PC-3 (cell line): ENCODE measurements around the gene ICAM1. TPM values are rescaled to one million over a fixed set of nuclear protein-coding genes. Genes with fewer than 3 reads are reported as not detected.

Experiments
- ATAC-seq: fragments of 200-7000 bp; cut with Tn5 transposase; 2 replicates; pipeline ENCODE4 v1.9.1; 2020; ENCODE audit warnings: mild to moderate bottlenecking, moderate library complexity
- BruUV-seq: library from RNA; stranded (reverse); fragments of 400-500 nt; replicated peaks from 2 replicates; lab custom pipeline; 2021; lab: Mats Ljungman, UMichigan
- CTCF ChIA-PET: fragments of 300-600 bp; sonication (Branson Sonifier 250); formaldehyde crosslinking; loops from one replicate; lab custom pipeline; 2022; ENCODE audit warnings: antibody characterized with exemption; lab: Charles Lee
- POLR2A ChIA-PET: fragments of 300-600 bp; sonication (Branson Sonifier 250); formaldehyde crosslinking; loops from one replicate; lab custom pipeline; 2022; ENCODE audit warnings: antibody characterized with exemption; ENCODE audit not compliant: unreplicated experiment; lab: Charles Lee
- DNase-seq: peaks from one replicate; pipeline ENCODE4 v3.0.0-alpha.2; 2015
- H2AFZ ChIP-seq: fragments of 300-600 bp; sonication (generic); 2 replicates; pipeline ENCODE4 v1.6.0; 2016; ENCODE audit warnings: antibody characterized with exemption, low read length
- H3F3A ChIP-seq: fragments of 300-600 bp; sonication (generic); one replicate; pipeline ENCODE4 v1.6.0; 2017; ENCODE audit warnings: antibody characterized with exemption, low read length, control low read depth, mild to moderate bottlenecking; ENCODE audit not compliant: unreplicated experiment
- H3K27ac ChIP-seq: fragments of 300-600 bp; sonication (generic); 2 replicates; pipeline ENCODE4 v1.5.1; 2016; ENCODE audit warnings: mild to moderate bottlenecking, low read length
- H3K27me3 ChIP-seq: fragments of 300-600 bp; sonication (generic); 2 replicates; pipeline ENCODE4 v1.6.1; 2016; ENCODE audit warnings: low read length, mixed read lengths
- H3K36me3 ChIP-seq: fragments of 300-600 bp; sonication (generic); 2 replicates; pipeline ENCODE4 v1.6.1; 2016; ENCODE audit warnings: low read depth, mixed run types, low read length, mixed read lengths
- H3K4me1 ChIP-seq: fragments of 300-600 bp; sonication (generic); 2 replicates; pipeline ENCODE4 v1.5.1; 2016; ENCODE audit warnings: low read length; ENCODE audit not compliant: insufficient read depth
- H3K4me2 ChIP-seq: fragments of 300-600 bp; sonication (generic); 2 replicates; pipeline ENCODE4 v1.6.0; 2016; ENCODE audit warnings: low read length
- H3K4me3 ChIP-seq: fragments of 300-600 bp; sonication (generic); 2 replicates; pipeline ENCODE4 v1.5.1; 2016; ENCODE audit warnings: mild to moderate bottlenecking, low read length, mixed read lengths
- H3K79me2 ChIP-seq: fragments of 300-600 bp; sonication (generic); 2 replicates; pipeline ENCODE4 v1.6.1; 2017; ENCODE audit warnings: low read length, mixed read lengths
- H3K9ac ChIP-seq: fragments of 300-600 bp; sonication (generic); 2 replicates; pipeline ENCODE4 v1.6.0; 2016; ENCODE audit warnings: mild to moderate bottlenecking, low read length
- H3K9me2 ChIP-seq: fragments of 300-600 bp; sonication (generic); replicated peaks from 2 replicates; pipeline ENCODE4 v1.6.1; 2016; ENCODE audit warnings: mixed run types, low read length, mixed read lengths
- H3K9me3 ChIP-seq: fragments of 300-600 bp; sonication (generic); 2 replicates; pipeline ENCODE4 v1.6.1; 2016; ENCODE audit warnings: low read length, mixed read lengths
- H4K20me1 ChIP-seq: fragments of 300-600 bp; sonication (generic); 2 replicates; pipeline ENCODE4 v1.6.1; 2016; ENCODE audit warnings: low read length, mixed read lengths
- EZH2 ChIP-seq: fragments of 300-600 bp; sonication (generic); IDR thresholded peaks from one replicate; pipeline ENCODE4 v1.6.1; 2017; ENCODE audit warnings: antibody characterized with exemption, mild to moderate bottlenecking, low read length; ENCODE audit not compliant: unreplicated experiment
- EZH2phosphoT487 ChIP-seq: fragments of 300-600 bp; sonication (generic); IDR thresholded peaks from 2 replicates; pipeline ENCODE4 v1.6.1; 2018; ENCODE audit warnings: mild to moderate bottlenecking, antibody characterized with exemption, low read length, borderline replicate concordance
- intact Hi-C: fragments of 100-400 bp; cut with micrococcal nuclease; formaldehyde crosslinking; loops from 2 replicates; pipeline ENCODE4 v1.9.0; 2023
- total RNA-seq: library from RNA; depleted of rRNA; stranded (reverse); fragments of >200 nt; gene quantifications from 2 replicates; pipeline ENCODE4 v1.2.3, GENCODE V29; 2014
- TF ChIP-seq, protein P1 (sequence below): fragments of 300-600 bp; sonication (generic); conservative IDR thresholded peaks from 2 replicates; pipeline ENCODE4 v1.5.1; 2017; ENCODE audit warnings: antibody characterized with exemption, low read depth, mild to moderate bottlenecking, low read length

Gene ICAM1
- total RNA-seq, 1 experiment from 2014 or later = 15.3 TPM

DNA sequence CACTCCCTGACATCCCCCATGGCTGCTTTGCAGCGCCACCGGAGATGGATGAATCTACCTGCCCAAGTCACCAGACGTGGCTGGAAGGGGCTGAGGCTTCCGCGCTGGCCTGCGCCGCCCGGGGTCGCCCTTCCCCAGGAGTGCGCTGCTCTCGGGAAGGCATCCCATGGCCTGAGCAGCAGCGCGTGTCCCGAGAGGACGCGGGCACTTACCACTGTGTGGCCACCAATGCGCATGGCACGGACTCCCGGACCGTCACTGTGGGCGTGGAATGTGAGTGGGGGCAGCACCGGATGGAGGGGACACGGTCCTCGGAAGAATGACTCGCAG is 23.4 kb downstream of the ICAM1 start:
- intact Hi-C loops = no loop called here
- H3K79me2 ChIP-seq = no peaks in the 10 kb centered on the region

GRCh38 chr19:10295305-10295846 is 24.5 kb downstream of the ICAM1 start:
- Histone ChIP-seq H3K4me1 (peaks cover 15% of the 10 kb centered on the region), H3K27me3 (peaks cover 16% of the 10 kb centered on the region; the same call in 1 of the 2 replicates), H3F3A (no peaks in the 10 kb centered on the region), H3K4me2 (peak overlapping the region; percentile 8; the same call in 1 of the 2 replicates), H3K9me2 (no peaks in the 10 kb centered on the region), H3K9me3 (no peaks in the 10 kb centered on the region), H3K9ac (no peak overlapping the region), H3K36me3 (no peaks in the 10 kb centered on the region), H3K27ac (no peak overlapping the region), H3K4me3 (no peak overlapping the region), H4K20me1 (no peaks in the 10 kb centered on the region), H2AFZ (no peak overlapping the region), H3K79me2 (no peaks in the 10 kb centered on the region)
- ChIA-PET POLR2A (no interaction called here), CTCF (no interaction called here)
- ATAC-seq (no peak), DNase-seq (no peak)
- intact Hi-C loops = no loop called here
- TF ChIP-seq, protein P1, sequence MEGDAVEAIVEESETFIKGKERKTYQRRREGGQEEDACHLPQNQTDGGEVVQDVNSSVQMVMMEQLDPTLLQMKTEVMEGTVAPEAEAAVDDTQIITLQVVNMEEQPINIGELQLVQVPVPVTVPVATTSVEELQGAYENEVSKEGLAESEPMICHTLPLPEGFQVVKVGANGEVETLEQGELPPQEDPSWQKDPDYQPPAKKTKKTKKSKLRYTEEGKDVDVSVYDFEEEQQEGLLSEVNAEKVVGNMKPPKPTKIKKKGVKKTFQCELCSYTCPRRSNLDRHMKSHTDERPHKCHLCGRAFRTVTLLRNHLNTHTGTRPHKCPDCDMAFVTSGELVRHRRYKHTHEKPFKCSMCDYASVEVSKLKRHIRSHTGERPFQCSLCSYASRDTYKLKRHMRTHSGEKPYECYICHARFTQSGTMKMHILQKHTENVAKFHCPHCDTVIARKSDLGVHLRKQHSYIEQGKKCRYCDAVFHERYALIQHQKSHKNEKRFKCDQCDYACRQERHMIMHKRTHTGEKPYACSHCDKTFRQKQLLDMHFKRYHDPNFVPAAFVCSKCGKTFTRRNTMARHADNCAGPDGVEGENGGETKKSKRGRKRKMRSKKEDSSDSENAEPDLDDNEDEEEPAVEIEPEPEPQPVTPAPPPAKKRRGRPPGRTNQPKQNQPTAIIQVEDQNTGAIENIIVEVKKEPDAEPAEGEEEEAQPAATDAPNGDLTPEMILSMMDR = 0 out of 2 replicates have a peak, but pooled peaks have one; percentile 16
- TF ChIP-seq EZH2phosphoT487 (no peak), EZH2 (no peak)
- no TSS peak for BruUV-seq

More for the DNA sequence above, 23.4 kb downstream of the ICAM1 start:
- no peak for DNase-seq
- Histone ChIP-seq H3K27me3 (peaks cover 19% of the 10 kb centered on the region; the same call in 1 of the 2 replicates), H2AFZ (no peak overlapping the region), H4K20me1 (no peaks in the 10 kb centered on the region), H3K9me3 (no peaks in the 10 kb centered on the region), H3K4me3 (no peak overlapping the region), H3K27ac (no peak overlapping the region), H3K4me2 (no peak overlapping the region), H3F3A (no peaks in the 10 kb centered on the region), H3K9me2 (no peaks in the 10 kb centered on the region), H3K4me1 (peaks cover 22% of the 10 kb centered on the region), H3K9ac (no peak overlapping the region), H3K36me3 (no peaks in the 10 kb centered on the region)
- ATAC-seq = no peak
- no TSS peak for BruUV-seq
- ChIA-PET CTCF (no interaction called here), POLR2A (no interaction called here)
- TF ChIP-seq EZH2 = no peak
- TF ChIP-seq, protein P1 = no peak
- no peak for TF ChIP-seq EZH2phosphoT487

- Histone ChIP-seq H3K36me3 (no peaks in the 10 kb centered on the region), H3K4me3 (no peak overlapping the region), H3K4me1 (peaks cover 8% of the 10 kb centered on the region), H3K27ac (no peak overlapping the region), H3K4me2 (no peak overlapping the region), H3F3A (no peaks in the 10 kb centered on the region), H3K79me2 (no peaks in the 10 kb centered on the region), H2AFZ (no peak overlapping the region), H3K27me3 (peaks cover 9% of the 10 kb centered on the region; the same call in 1 of the 2 replicates), H3K9me3 (no peaks in the 10 kb centered on the region), H4K20me1 (no peaks in the 10 kb centered on the region), H3K9me2 (no peaks in the 10 kb centered on the region), H3K9ac (no peak overlapping the region)
- TF ChIP-seq, protein P1 = no peak
- no peak for TF ChIP-seq EZH2
- TF ChIP-seq EZH2phosphoT487 = no peak
- ChIA-PET CTCF (no interaction called here), POLR2A (no interaction called here)
- intact Hi-C loops = no loop called here
- BruUV-seq = no TSS peak
- DNase-seq (no peak), ATAC-seq (no peak)
Observed at GRCh38 chr19:10295847-10296591, 25.1 kb downstream of the ICAM1 start.
